Urinary bladder (tissue), 4 donors: Measurements from ENCODE around the gene SPHKAP. TPM values are rescaled to one million over a fixed set of nuclear protein-coding genes. Genes with fewer than 3 reads are reported as not detected.
"Not testable (repeated sequence)": the region's sequence is repeated elsewhere in the genome, so short reads cannot be mapped to it uniquely, and the experiment has no call there.

ENCODE experiments used
- DNase-seq: peaks from one replicate; pipeline ENCODE4 v3.0.0-alpha.2; 2015; ENCODE audit errors: extremely low spot score
- H3K27ac ChIP-seq: one replicate; pipeline ENCODE4 v1.5.1; 2013; ENCODE audit warnings: low read depth, mild to moderate bottlenecking, moderate library complexity
- H3K36me3 ChIP-seq: one replicate; pipeline ENCODE4 v1.6.1; 2013; ENCODE audit warnings: mild to moderate bottlenecking, moderate library complexity; ENCODE audit not compliant: insufficient read depth
- H3K4me1 ChIP-seq: one replicate; pipeline ENCODE4 v1.6.1; 2013; ENCODE audit warnings: mild to moderate bottlenecking, moderate library complexity; ENCODE audit not compliant: insufficient read depth
- H3K4me3 ChIP-seq: one replicate; pipeline ENCODE4 v1.5.1; 2013; ENCODE audit warnings: low read depth, low read length
- WGBS: extraction: QIAGEN DNeasy Blood & Tissue Kit; methylation state at CpG from one replicate; pipeline ENCODE4 v1.1.7; 2013; 5-methylcytosine and 5-hydroxymethylcytosine counted together
- polyA plus RNA-seq: library from polyadenylated mRNA; stranded (reverse); fragments of 200-250 nt; gene quantifications from one replicate; pipeline ENCODE4 v1.2.3, GENCODE V29; 2013
- total RNA-seq: library from RNA; depleted of rRNA; stranded (reverse); fragments of >200 nt; gene quantifications from one replicate; pipeline ENCODE4 v1.2.3, GENCODE V29; 2014
- donor health status: healthy with polysubstance abuse.
- donor health status: healthy.

SPHKAP gene
- 1.1 TPM for total RNA-seq
- 0.11 TPM for polyA plus RNA-seq

GRCh38 chr2:228181098-228182019, at the start of gene SPHKAP:
TSS of gene SPHKAP (minus strand) at chr2:228181687. CDS start at chr2:228181598, 89 bp downstream.
- no peak within 1 kb of the TSS for H3K27ac ChIP-seq
- H3K4me1 ChIP-seq = no peaks in the 10 kb centered on the region
- no peak within 1 kb of the TSS for H3K4me3 ChIP-seq
- H3K36me3 ChIP-seq = no peaks in the 10 kb centered on the region
- DNase-seq = no peak
- WGBS = 2% methylated on average over 56 of the region's 56 CpGs

- Histone ChIP-seq H3K4me3 (no peak overlapping the region), H3K36me3 (no peaks in the 10 kb centered on the region), H3K27ac (no peak overlapping the region), H3K4me1 (no peaks in the 10 kb centered on the region)
- DNase-seq = no peak
- 79% methylated on average over 6 of the region's 6 CpGs for WGBS
These were observed 46.0 kb upstream of the SPHKAP start for GRCh38 chr2:228227466-228227865.

- H3K4me3 ChIP-seq = no peak overlapping the region
These were observed 42.9 kb upstream of the SPHKAP start for GRCh38 chr2:228224410-228224809.

GRCh38 chr2:228218593-228218992, 37.1 kb upstream of the SPHKAP start:
- H3K4me1 ChIP-seq, H3K4me3 ChIP-seq, H3K36me3 ChIP-seq, DNase-seq, H3K27ac ChIP-seq: not testable (repeated sequence)
- 66% methylated on average over 2 of the region's 2 CpGs for WGBS

More at GRCh38 chr2:228224410-228224809, 42.9 kb upstream of the SPHKAP start:
- no peak for DNase-seq
- no peaks in the 10 kb centered on the region for H3K4me1 ChIP-seq
- no peak overlapping the region for H3K27ac ChIP-seq
- H3K36me3 ChIP-seq = no peaks in the 10 kb centered on the region

- H3K27ac ChIP-seq = no peak overlapping the region
- WGBS = 62% methylated on average over 2 of the region's 2 CpGs
- no peak for DNase-seq
- no peaks in the 10 kb centered on the region for H3K4me1 ChIP-seq
- H3K4me3 ChIP-seq = no peak overlapping the region
- H3K36me3 ChIP-seq = no peaks in the 10 kb centered on the region
These were observed 16.0 kb upstream of the SPHKAP start for GRCh38 chr2:228197504-228197903.

GRCh38 chr2:228180181-228181097, 1.0 kb downstream of the SPHKAP start:
- DNase-seq = no peak
- Histone ChIP-seq H3K27ac (no peak overlapping the region), H3K4me1 (no peaks in the 10 kb centered on the region), H3K36me3 (no peaks in the 10 kb centered on the region), H3K4me3 (no peak overlapping the region)
- 2% methylated on average over 43 of the region's 43 CpGs for WGBS

GRCh38 chr2:228167290-228167689, 14.2 kb downstream of the SPHKAP start:
- Histone ChIP-seq H3K4me3 (no peak overlapping the region), H3K27ac (no peak overlapping the region), H3K4me1 (no peaks in the 10 kb centered on the region), H3K36me3 (no peaks in the 10 kb centered on the region)
- no peak for DNase-seq
- 71% methylated on average over 4 of the region's 4 CpGs for WGBS

GRCh38 chr2:228164718-228165117, 16.8 kb downstream of the SPHKAP start:
- 73% methylated on average over 3 of the region's 3 CpGs for WGBS
- Histone ChIP-seq H3K4me3 (no peak overlapping the region), H3K27ac (no peak overlapping the region), H3K4me1 (no peaks in the 10 kb centered on the region), H3K36me3 (no peaks in the 10 kb centered on the region)
- no peak for DNase-seq

GRCh38 chr2:228157841-228158240, 23.6 kb downstream of the SPHKAP start:
- Histone ChIP-seq H3K4me1 (no peaks in the 10 kb centered on the region), H3K27ac (no peak overlapping the region), H3K4me3 (no peak overlapping the region), H3K36me3 (no peaks in the 10 kb centered on the region)
- no peak for DNase-seq

GRCh38 chr2:228144961-228145360, 36.5 kb downstream of the SPHKAP start:
- 21% methylated on average over 4 of the region's 4 CpGs for WGBS
- no peak for DNase-seq

GRCh38 chr2:228140934-228141528, 40.5 kb downstream of the SPHKAP start:
- no peak overlapping the region for H3K27ac ChIP-seq
- H3K4me3 ChIP-seq = no peak overlapping the region
- H3K36me3 ChIP-seq = no peaks in the 10 kb centered on the region
- no peaks in the 10 kb centered on the region for H3K4me1 ChIP-seq
- no peak for DNase-seq
- WGBS = 79% methylated on average over 3 of the region's 3 CpGs

More at GRCh38 chr2:228144961-228145360, 36.5 kb downstream of the SPHKAP start:
- Histone ChIP-seq H3K36me3 (no peaks in the 10 kb centered on the region), H3K4me1 (no peaks in the 10 kb centered on the region), H3K4me3 (no peak overlapping the region), H3K27ac (no peak overlapping the region)

- no peak for DNase-seq
- H3K4me3 ChIP-seq = no peak overlapping the region
- 31% methylated on average over 3 of the region's 3 CpGs for WGBS
- no peaks in the 10 kb centered on the region for H3K4me1 ChIP-seq
- H3K27ac ChIP-seq = no peak overlapping the region
- H3K36me3 ChIP-seq = no peaks in the 10 kb centered on the region
These were observed 45.5 kb downstream of the SPHKAP start for GRCh38 chr2:228136027-228136426.

GRCh38 chr2:228135300-228135699, 46.2 kb downstream of the SPHKAP start:
- no peaks in the 10 kb centered on the region for H3K36me3 ChIP-seq
- no peak for DNase-seq
- no peak overlapping the region for H3K27ac ChIP-seq
- no peaks in the 10 kb centered on the region for H3K4me1 ChIP-seq
- WGBS = 61% methylated on average over 2 of the region's 2 CpGs
- H3K4me3 ChIP-seq = no peak overlapping the region
